Right cardiac atrium (tissue), 5 donors: ENCODE measurements around the gene ABCC5. TPM values are rescaled to one million over a fixed set of nuclear protein-coding genes. Genes with fewer than 3 reads are reported as not detected.

Experiments used
- ATAC-seq, 2 donors: fragments of 200-7000 bp; cut with Tn5 transposase; one replicate each; pipeline versions ENCODE4 v1.8.0 to v1.9.1; 2020; ENCODE audit warnings: moderate library complexity in 2 of 2, mild to moderate bottlenecking in 1 of 2
- DNase-seq, 3 donors: peaks; one replicate each; pipeline ENCODE4 v3.0.0-alpha.2; 2020
- H3K27ac ChIP-seq: one replicate; pipeline ENCODE4 v1.5.1; 2013; ENCODE audit warnings: mild to moderate bottlenecking, low read length, control low read depth, moderate library complexity
- H3K27me3 ChIP-seq: one replicate; pipeline ENCODE4 v1.6.1; 2013; ENCODE audit not compliant: control insufficient read depth, insufficient read depth
- H3K4me1 ChIP-seq: one replicate; pipeline ENCODE4 v1.6.1; 2013; ENCODE audit warnings: low read length; ENCODE audit not compliant: control insufficient read depth, insufficient read depth
- H3K4me3 ChIP-seq: one replicate; pipeline ENCODE4 v1.5.1; 2013; ENCODE audit warnings: low read length, control low read depth
- H3K9me3 ChIP-seq: one replicate; pipeline ENCODE4 v1.6.1; 2013; ENCODE audit warnings: low read length; ENCODE audit not compliant: control insufficient read depth
- WGBS: extraction: QIAGEN DNeasy Blood & Tissue Kit; methylation state at CpG from one replicate; pipeline ENCODE4 v1.1.7; 2013; 5-methylcytosine and 5-hydroxymethylcytosine counted together
- intact Hi-C, 4 donors: fragments of 100-400 bp; cut with DNase I; formaldehyde crosslinking; loops; one replicate each; pipeline versions ENCODE4 v1.11.0 to v1.14.0; 2022 to 2023
- polyA plus RNA-seq: library from polyadenylated mRNA; stranded (reverse); fragments of 200-250 nt; gene quantifications from one replicate; pipeline ENCODE4 v1.2.3, GENCODE V29; 2013
- total RNA-seq, 4 donors: library from RNA; stranded (reverse); fragmentation: NEBNext Ultra II Directional; extraction: Animal tissue kit (Norgen Biotek cat#: 25700); gene quantifications; one replicate each; pipeline ENCODE4 v1.2.1, GENCODE V29; 2021
- donor health status: healthy with polysubstance abuse.
- donor health status: DM: no; HTN: yes; CAD: no.
- donor health status: DM: no; HTN: no; CAD: no.
- donor health status: DM: no; HTN: yes; CAD: no; lungs with severe emphysema.
- donor health status: DM: yes; HTN: yes; CAD: no.

The ABCC5 gene
- total and polyA plus RNA-seq, 5 donors: 28.9 to 60.7 (median 48.0) TPM

GRCh38 chr3:183975981-183976662 is 41.6 kb downstream of the ABCC5 start:
- ATAC-seq (no peak), DNase-seq (no peak)
- intact Hi-C loops: no loop called here
- Histone ChIP-seq H3K27ac (no peak overlapping the region), H3K27me3 (no peaks in the 10 kb centered on the region), H3K4me1 (no peaks in the 10 kb centered on the region), H3K9me3 (no peaks in the 10 kb centered on the region), H3K4me3 (no peak overlapping the region)
- WGBS: 86% methylated on average over 10 of the region's 10 CpGs

- Histone ChIP-seq H3K4me3 (no peak overlapping the region), H3K9me3 (no peaks in the 10 kb centered on the region), H3K27ac (no peak overlapping the region), H3K27me3 (no peaks in the 10 kb centered on the region), H3K4me1 (no peaks in the 10 kb centered on the region)
- no peak for ATAC-seq
- intact Hi-C loops: no loop called here
- DNase-seq: no peak
- 81% methylated on average over 4 of the region's 4 CpGs for WGBS
Measured at GRCh38 chr3:183968666-183969245, 48.9 kb downstream of the ABCC5 start.

GRCh38 chr3:183967693-183968092 is 50.0 kb downstream of the ABCC5 start:
- no peak for DNase-seq
- Histone ChIP-seq H3K4me3 (no peak overlapping the region), H3K27me3 (no peaks in the 10 kb centered on the region), H3K27ac (no peak overlapping the region), H3K4me1 (no peaks in the 10 kb centered on the region), H3K9me3 (no peaks in the 10 kb centered on the region)
- intact Hi-C loops: no loop called here
- ATAC-seq: no peak
- WGBS: 94% methylated on average over 3 of the region's 3 CpGs

GRCh38 chr3:183966361-183966791 is 51.3 kb downstream of the ABCC5 start:
- no peaks in the 10 kb centered on the region for H3K9me3 ChIP-seq
- no peak for ATAC-seq
- intact Hi-C loops: no loop called here
- H3K27ac ChIP-seq: no peak overlapping the region
- H3K27me3 ChIP-seq: no peaks in the 10 kb centered on the region
- WGBS: 91% methylated on average over 4 of the region's 4 CpGs
- no peaks in the 10 kb centered on the region for H3K4me1 ChIP-seq
- H3K4me3 ChIP-seq: no peak overlapping the region
- DNase-seq: no peak

- no peaks in the 10 kb centered on the region for H3K4me1 ChIP-seq
- H3K9me3 ChIP-seq: no peaks in the 10 kb centered on the region
- DNase-seq: no peak
- WGBS: 87% methylated on average over 3 of the region's 3 CpGs
- intact Hi-C loops: no loop called here
- no peak for ATAC-seq
- H3K27me3 ChIP-seq: no peaks in the 10 kb centered on the region
- no peak overlapping the region for H3K27ac ChIP-seq
- H3K4me3 ChIP-seq: no peak overlapping the region
Measured at GRCh38 chr3:183962807-183963206, 54.9 kb downstream of the ABCC5 start.

GRCh38 chr3:183959214-183959613 is 58.5 kb downstream of the ABCC5 start:
- no peaks in the 10 kb centered on the region for H3K4me1 ChIP-seq
- H3K4me3 ChIP-seq: no peak overlapping the region
- H3K9me3 ChIP-seq: no peaks in the 10 kb centered on the region
- no peak for DNase-seq
- no peak overlapping the region for H3K27ac ChIP-seq
- WGBS: 89% methylated on average over 4 of the region's 4 CpGs
- no peaks in the 10 kb centered on the region for H3K27me3 ChIP-seq
- intact Hi-C loops: no loop called here
- no peak for ATAC-seq

GRCh38 chr3:183958775-183959174 is 58.9 kb downstream of the ABCC5 start:
- WGBS: 95% methylated on average over 4 of the region's 4 CpGs
- no peak for DNase-seq
- H3K9me3 ChIP-seq: no peaks in the 10 kb centered on the region
- H3K27ac ChIP-seq: no peak overlapping the region
- no peak overlapping the region for H3K4me3 ChIP-seq
- intact Hi-C loops: no loop called here
- no peaks in the 10 kb centered on the region for H3K4me1 ChIP-seq
- ATAC-seq: no peak
- H3K27me3 ChIP-seq: no peaks in the 10 kb centered on the region

GRCh38 chr3:183958226-183958625 is 59.5 kb downstream of the ABCC5 start:
- no peak for DNase-seq
- H3K9me3 ChIP-seq: no peaks in the 10 kb centered on the region
- 98% methylated on average over 3 of the region's 3 CpGs for WGBS
- H3K27me3 ChIP-seq: no peaks in the 10 kb centered on the region
- no peak overlapping the region for H3K4me3 ChIP-seq
- no peak for ATAC-seq
- intact Hi-C loops: no loop called here
- H3K4me1 ChIP-seq: no peaks in the 10 kb centered on the region
- H3K27ac ChIP-seq: no peak overlapping the region

GRCh38 chr3:183954875-183955274 is 62.8 kb downstream of the ABCC5 start:
- no peaks in the 10 kb centered on the region for H3K4me1 ChIP-seq
- H3K27me3 ChIP-seq: no peaks in the 10 kb centered on the region
- DNase-seq (no peak), ATAC-seq (no peak)
- intact Hi-C loops: no loop called here
- no peaks in the 10 kb centered on the region for H3K9me3 ChIP-seq
- no peak overlapping the region for H3K27ac ChIP-seq
- H3K4me3 ChIP-seq: no peak overlapping the region
- 70% methylated on average over 4 of the region's 4 CpGs for WGBS

- no peak for DNase-seq
- H3K4me3 ChIP-seq: no peak overlapping the region
- 90% methylated on average over 6 of the region's 6 CpGs for WGBS
- H3K27ac ChIP-seq: no peak overlapping the region
- H3K9me3 ChIP-seq: no peaks in the 10 kb centered on the region
- H3K27me3 ChIP-seq: no peaks in the 10 kb centered on the region
- no peak for ATAC-seq
- intact Hi-C loops: no loop called here
- H3K4me1 ChIP-seq: no peaks in the 10 kb centered on the region
Measured at GRCh38 chr3:183953471-183954070, 64.1 kb downstream of the ABCC5 start.

- intact Hi-C loops: no loop called here
- 93% methylated on average over 13 of the region's 13 CpGs for WGBS
- Histone ChIP-seq H3K27me3 (no peaks in the 10 kb centered on the region), H3K9me3 (no peaks in the 10 kb centered on the region), H3K27ac (no peak overlapping the region), H3K4me3 (no peak overlapping the region), H3K4me1 (no peaks in the 10 kb centered on the region)
- ATAC-seq (no peak), DNase-seq (no peak)
Measured at GRCh38 chr3:183951459-183951858, 66.2 kb downstream of the ABCC5 start.
